GM19025 (cell line): ENCODE data around the gene SMCHD1.
"Not testable (repeated sequence)": the region's sequence is repeated elsewhere in the genome, so short reads cannot be mapped to it uniquely, and the experiment has no call there.

Source experiments
- ATAC-seq: cut with Tn5 transposase; IDR thresholded peaks from one replicate; pipeline ENCODE4 v1.9.1; 2021; ENCODE audit warnings: mild to moderate bottlenecking, low read depth, moderate library complexity; ENCODE audit not compliant: unreplicated experiment

SMCHD1 gene

GRCh38 chr18:2656981-2657512, 1.5 kb downstream of the SMCHD1 start:
- ATAC-seq, result no peak

- ATAC-seq, result no peak
Observed at GRCh38 chr18:2657788-2658458, 2.4 kb downstream of the SMCHD1 start.

GRCh38 chr18:2660849-2661248, 5.3 kb downstream of the SMCHD1 start:
- not testable (repeated sequence) for ATAC-seq

- ATAC-seq, result not testable (repeated sequence)
Observed at GRCh38 chr18:2662288-2662687, 6.8 kb downstream of the SMCHD1 start.

- ATAC-seq, result no peak
Observed at GRCh38 chr18:2662990-2663389, 7.5 kb downstream of the SMCHD1 start.

- no peak for ATAC-seq
Observed at GRCh38 chr18:2672410-2672809, 16.9 kb downstream of the SMCHD1 start.

GRCh38 chr18:2672872-2673271, 17.3 kb downstream of the SMCHD1 start:
- ATAC-seq, result no peak

- ATAC-seq, result not testable (repeated sequence)
Observed at GRCh38 chr18:2678933-2679332, 23.4 kb downstream of the SMCHD1 start.

GRCh38 chr18:2680216-2680792, 24.8 kb downstream of the SMCHD1 start:
- ATAC-seq, result no peak

GRCh38 chr18:2681993-2682603, 26.6 kb downstream of the SMCHD1 start:
- no peak for ATAC-seq

GRCh38 chr18:2683055-2683454, 27.5 kb downstream of the SMCHD1 start:
- no peak for ATAC-seq

GRCh38 chr18:2686349-2686968, 30.9 kb downstream of the SMCHD1 start:
- no peak for ATAC-seq

GRCh38 chr18:2687390-2688001, 32.0 kb downstream of the SMCHD1 start:
- no peak for ATAC-seq

GRCh38 chr18:2692508-2692907, 37.0 kb downstream of the SMCHD1 start:
- no peak for ATAC-seq

GRCh38 chr18:2697184-2697583, 41.7 kb downstream of the SMCHD1 start:
- no peak for ATAC-seq

GRCh38 chr18:2699001-2699400, 43.5 kb downstream of the SMCHD1 start:
- ATAC-seq, result no peak

- no peak for ATAC-seq
Observed at GRCh38 chr18:2704541-2704940, 49.0 kb downstream of the SMCHD1 start.

- ATAC-seq, result no peak
Observed at GRCh38 chr18:2706903-2707302, 51.4 kb downstream of the SMCHD1 start.

- ATAC-seq, result no peak
Observed at GRCh38 chr18:2707551-2708168, 52.1 kb downstream of the SMCHD1 start.

- ATAC-seq, result no peak
Observed at GRCh38 chr18:2709316-2709715, 53.8 kb downstream of the SMCHD1 start.
